Liver (tissue), 3 donors: Measurements from ENCODE around the gene COL11A2.

ENCODE experiments used
- ATF3 ChIP-seq: IDR thresholded peaks from 2 replicates; pipeline ENCODE4 v1.6.1; 2016; ENCODE audit warnings: antibody characterized with exemption
- CTCF ChIP-seq: fragments of 150-350 bp; IDR thresholded peaks from 2 replicates; pipeline ENCODE4 v1.5.1; 2017; ENCODE audit warnings: improper control_type of control experiment, low read depth, low read length; ENCODE audit not compliant: missing input control
- FOXA1 ChIP-seq: IDR thresholded peaks from 2 replicates; pipeline ENCODE4 v1.6.1; 2016; ENCODE audit warnings: antibody characterized with exemption
- GABPA ChIP-seq, 2 donors: IDR thresholded peaks in 1 of 2; conservative IDR thresholded peaks in 1 of 2; 2 replicates each; pipeline ENCODE4 v1.6.1; 2016; ENCODE audit warnings: antibody characterized with exemption in 2 of 2, mild to moderate bottlenecking in 1 of 2, moderate library complexity in 1 of 2
- HNF4A ChIP-seq, 2 donors: conservative IDR thresholded peaks; 2 replicates each; pipeline ENCODE4 v1.6.1; 2016; ENCODE audit warnings: antibody characterized with exemption in 2 of 2, mild to moderate bottlenecking in 2 of 2
- HNF4G ChIP-seq: IDR thresholded peaks from 2 replicates; pipeline ENCODE4 v1.6.1; 2016; ENCODE audit warnings: antibody characterized with exemption
- MAX ChIP-seq: IDR thresholded peaks from 2 replicates; pipeline ENCODE4 v1.6.1; 2016; ENCODE audit warnings: antibody characterized with exemption
- RAD21 ChIP-seq, 2 donors: IDR thresholded peaks; 2 replicates each; pipeline ENCODE4 v1.6.1; 2016; ENCODE audit warnings: antibody characterized with exemption in 2 of 2, mild to moderate bottlenecking in 2 of 2
- REST ChIP-seq: IDR thresholded peaks from 2 replicates; pipeline ENCODE4 v1.6.1; 2016; ENCODE audit warnings: antibody characterized with exemption, mild to moderate bottlenecking
- SP1 ChIP-seq: IDR thresholded peaks from 2 replicates; pipeline ENCODE4 v1.6.1; 2018; ENCODE audit warnings: antibody characterized with exemption, mild to moderate bottlenecking
- TAF1 ChIP-seq: conservative IDR thresholded peaks from 2 replicates; pipeline ENCODE4 v1.6.1; 2016; ENCODE audit warnings: antibody characterized with exemption, mild to moderate bottlenecking
- YY1 ChIP-seq: IDR thresholded peaks from 2 replicates; pipeline ENCODE4 v1.6.1; 2016; ENCODE audit warnings: antibody characterized with exemption, mild to moderate bottlenecking
- ZBTB33 ChIP-seq: IDR thresholded peaks from 2 replicates; pipeline ENCODE4 v1.6.1; 2016; ENCODE audit warnings: antibody characterized with exemption
- donor health status: healthy.
- donor health status: healthy.

GRCh38 chr6:33201147-33201545 lies 8.9 kb upstream of the COL11A2 start:
- no peak for TF ChIP-seq CTCF
- no peak for TF ChIP-seq ATF3
- no peak for TF ChIP-seq MAX
- no peak for TF ChIP-seq ZBTB33
- no peak for TF ChIP-seq TAF1
- TF ChIP-seq SP1, result no peak
- TF ChIP-seq YY1, result no peak
- no peak for TF ChIP-seq FOXA1
- no peak for TF ChIP-seq REST
- no peak for TF ChIP-seq HNF4G
- TF ChIP-seq RAD21 (IDR thresholded peaks at IDR 0.05), result no peak
- no peak for TF ChIP-seq GABPA (IDR thresholded peaks at IDR 0.05 in 1 of 2, conservative IDR thresholded peaks at IDR 0.05 in 1 of 2)
- TF ChIP-seq HNF4A (conservative IDR thresholded peaks at IDR 0.05), result peak in 1 of 2 donors; percentile 19
